A549 (cell line): Measurements from ENCODE around the gene PLEKHF1.

Source experiments
- EHMT2 ChIP-seq: fragments of 200-600 bp; sonication (generic); IDR thresholded peaks from 2 replicates; pipeline ENCODE4 v1.6.1; 2016; ENCODE audit warnings: antibody characterized with exemption, low read depth, mild to moderate bottlenecking, moderate library complexity
- EP300 ChIP-seq, 2 experiments: fragments of >200 bp; sonication (Bioruptor Twin); formaldehyde crosslinking; IDR thresholded peaks; 2 replicates in 1 of 2; 3 replicates in 1 of 2; pipeline ENCODE4 v1.6.1; 2016 to 2017
- JUN ChIP-seq, 2 experiments: fragments of >200 bp; sonication (Bioruptor Twin); formaldehyde crosslinking; IDR thresholded peaks; 2 replicates in 1 of 2; 3 replicates in 1 of 2; pipeline ENCODE4 v1.6.1; 2016 to 2017
- JUNB ChIP-seq: fragments of >200 bp; sonication (Bioruptor Twin); formaldehyde crosslinking; IDR thresholded peaks from 2 replicates; pipeline ENCODE4 v1.6.1; 2016
- MAFK ChIP-seq: fragments of 450-650 bp; IDR thresholded peaks from 2 replicates; pipeline ENCODE4 v1.6.1; 2014; ENCODE audit not compliant: partially characterized antibody
- MAZ ChIP-seq: fragments of 150-350 bp; IDR thresholded peaks from 2 replicates; pipeline ENCODE4 v1.6.1; 2014; ENCODE audit warnings: antibody characterized with exemption, low read depth, low read length, borderline replicate concordance
- MYC ChIP-seq: IDR thresholded peaks from 2 replicates; pipeline ENCODE4 v1.6.1; 2012; ENCODE audit warnings: mild to moderate bottlenecking, inconsistent platforms, low read length, improper control_type of control experiment, borderline replicate concordance
- SMC3 ChIP-seq: fragments of >200 bp; sonication (Bioruptor Twin); formaldehyde crosslinking; IDR thresholded peaks from 3 replicates; pipeline ENCODE4 v1.6.1; 2018; ENCODE audit warnings: inconsistent platforms
- TF ChIP-seq, protein P1 (sequence below): fragments of >200 bp; sonication (Bioruptor Twin); formaldehyde crosslinking; IDR thresholded peaks from 3 replicates; pipeline ENCODE4 v1.5.1; 2016
- TF ChIP-seq, protein P2 (sequence below): IDR thresholded peaks from 2 replicates; pipeline ENCODE4 v1.6.1; 2012

- TF ChIP-seq MYC (no peak), EHMT2 (no peak), MAZ (no peak), JUNB (no peak), MAFK (no peak), EP300 (IDR thresholded peaks at IDR 0.05) (no peak), JUN (IDR thresholded peaks at IDR 0.05) (no peak), SMC3 (no peak)
- TF ChIP-seq, protein P1, sequence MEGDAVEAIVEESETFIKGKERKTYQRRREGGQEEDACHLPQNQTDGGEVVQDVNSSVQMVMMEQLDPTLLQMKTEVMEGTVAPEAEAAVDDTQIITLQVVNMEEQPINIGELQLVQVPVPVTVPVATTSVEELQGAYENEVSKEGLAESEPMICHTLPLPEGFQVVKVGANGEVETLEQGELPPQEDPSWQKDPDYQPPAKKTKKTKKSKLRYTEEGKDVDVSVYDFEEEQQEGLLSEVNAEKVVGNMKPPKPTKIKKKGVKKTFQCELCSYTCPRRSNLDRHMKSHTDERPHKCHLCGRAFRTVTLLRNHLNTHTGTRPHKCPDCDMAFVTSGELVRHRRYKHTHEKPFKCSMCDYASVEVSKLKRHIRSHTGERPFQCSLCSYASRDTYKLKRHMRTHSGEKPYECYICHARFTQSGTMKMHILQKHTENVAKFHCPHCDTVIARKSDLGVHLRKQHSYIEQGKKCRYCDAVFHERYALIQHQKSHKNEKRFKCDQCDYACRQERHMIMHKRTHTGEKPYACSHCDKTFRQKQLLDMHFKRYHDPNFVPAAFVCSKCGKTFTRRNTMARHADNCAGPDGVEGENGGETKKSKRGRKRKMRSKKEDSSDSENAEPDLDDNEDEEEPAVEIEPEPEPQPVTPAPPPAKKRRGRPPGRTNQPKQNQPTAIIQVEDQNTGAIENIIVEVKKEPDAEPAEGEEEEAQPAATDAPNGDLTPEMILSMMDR: no peak
- TF ChIP-seq, protein P2, sequence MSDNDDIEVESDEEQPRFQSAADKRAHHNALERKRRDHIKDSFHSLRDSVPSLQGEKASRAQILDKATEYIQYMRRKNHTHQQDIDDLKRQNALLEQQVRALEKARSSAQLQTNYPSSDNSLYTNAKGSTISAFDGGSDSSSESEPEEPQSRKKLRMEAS: no peak
Measured at GRCh38 chr19:29712744-29713516, 47.7 kb downstream of the PLEKHF1 start.
